Kidney epithelial cell (primary cell): ENCODE measurements around the gene ANKRD31. TPM values are rescaled to one million over a fixed set of nuclear protein-coding genes. Genes with fewer than 3 reads are reported as not detected.
"Not testable (repeated sequence)": the region's sequence is repeated elsewhere in the genome, so short reads cannot be mapped to it uniquely, and the experiment has no call there.

Source experiments
- DNase-seq: peaks from one replicate; pipeline ENCODE4 v3.0.0-alpha.2; 2010; ENCODE audit warnings: low read depth
- H3K27me3 ChIP-seq: 2 replicates; pipeline ENCODE4 v1.6.0; 2011; ENCODE audit warnings: low read length; ENCODE audit not compliant: control insufficient read depth, insufficient read depth
- H3K36me3 ChIP-seq: 2 replicates; pipeline ENCODE4 v1.5.1; 2011; ENCODE audit warnings: low read length; ENCODE audit not compliant: control insufficient read depth, insufficient read depth
- H3K4me3 ChIP-seq: 2 replicates; pipeline ENCODE4 v1.5.1; 2011; ENCODE audit warnings: low read depth, mild to moderate bottlenecking, control low read depth, low read length
- total RNA-seq: library from RNA; depleted of rRNA; stranded (reverse); fragments of >200 nt; gene quantifications from 2 replicates; pipeline ENCODE4 v1.2.3, GENCODE V29; 2015
- TF ChIP-seq, protein P1 (sequence below): IDR thresholded peaks from 2 replicates; pipeline ENCODE4 v1.5.1; 2011; ENCODE audit warnings: mild to moderate bottlenecking, moderate library complexity, low read length, control low read depth, inconsistent platforms; ENCODE audit not compliant: insufficient read depth, poor library complexity, severe bottlenecking

The ANKRD31 gene
- total RNA-seq, 1 donor from 2014 or later, result 0.21 TPM

DNA sequence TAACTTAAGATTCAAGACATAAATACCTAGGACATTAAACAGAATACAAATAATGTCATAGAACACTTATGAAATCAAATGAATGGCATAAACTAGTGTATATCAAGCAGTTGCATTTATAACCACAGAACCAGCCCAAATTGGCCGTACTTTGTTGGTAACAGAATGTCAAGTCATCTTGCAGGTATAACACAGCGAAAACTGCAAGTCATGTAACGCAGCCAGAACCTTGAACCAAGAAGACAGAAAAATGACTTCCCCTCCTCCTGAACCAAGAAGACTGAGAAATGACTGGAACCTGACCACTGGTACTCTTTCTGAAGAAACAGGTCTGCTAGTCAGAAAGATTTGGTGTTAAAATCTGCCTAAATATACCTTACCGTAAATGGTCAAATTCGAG lies 38.9 kb downstream of the ANKRD31 start:
- TF ChIP-seq, protein P1, sequence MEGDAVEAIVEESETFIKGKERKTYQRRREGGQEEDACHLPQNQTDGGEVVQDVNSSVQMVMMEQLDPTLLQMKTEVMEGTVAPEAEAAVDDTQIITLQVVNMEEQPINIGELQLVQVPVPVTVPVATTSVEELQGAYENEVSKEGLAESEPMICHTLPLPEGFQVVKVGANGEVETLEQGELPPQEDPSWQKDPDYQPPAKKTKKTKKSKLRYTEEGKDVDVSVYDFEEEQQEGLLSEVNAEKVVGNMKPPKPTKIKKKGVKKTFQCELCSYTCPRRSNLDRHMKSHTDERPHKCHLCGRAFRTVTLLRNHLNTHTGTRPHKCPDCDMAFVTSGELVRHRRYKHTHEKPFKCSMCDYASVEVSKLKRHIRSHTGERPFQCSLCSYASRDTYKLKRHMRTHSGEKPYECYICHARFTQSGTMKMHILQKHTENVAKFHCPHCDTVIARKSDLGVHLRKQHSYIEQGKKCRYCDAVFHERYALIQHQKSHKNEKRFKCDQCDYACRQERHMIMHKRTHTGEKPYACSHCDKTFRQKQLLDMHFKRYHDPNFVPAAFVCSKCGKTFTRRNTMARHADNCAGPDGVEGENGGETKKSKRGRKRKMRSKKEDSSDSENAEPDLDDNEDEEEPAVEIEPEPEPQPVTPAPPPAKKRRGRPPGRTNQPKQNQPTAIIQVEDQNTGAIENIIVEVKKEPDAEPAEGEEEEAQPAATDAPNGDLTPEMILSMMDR, result no peak
- Histone ChIP-seq H3K4me3 (no peak overlapping the region), H3K36me3 (no peaks in the 10 kb centered on the region), H3K27me3 (no peaks in the 10 kb centered on the region)
- no peak for DNase-seq

DNA sequence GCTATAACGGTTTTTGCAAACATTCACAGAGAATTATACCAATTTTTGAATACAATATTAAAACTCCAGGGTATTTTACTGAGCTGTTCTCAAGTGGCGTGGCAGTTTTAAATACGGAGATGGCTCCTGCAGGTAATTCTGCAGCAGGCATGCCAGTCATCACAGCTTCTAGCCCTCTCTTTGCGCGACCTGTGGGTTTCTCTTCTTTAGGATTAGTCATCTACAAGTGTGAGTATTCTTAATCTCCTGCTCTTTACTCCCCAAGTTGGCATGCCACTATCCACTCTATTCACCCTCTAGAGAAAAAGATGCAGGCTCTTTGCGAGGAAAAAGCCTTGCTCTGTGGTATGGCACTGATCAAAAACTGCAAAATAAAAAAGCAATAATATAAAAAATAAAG lies 43.9 kb downstream of the ANKRD31 start:
- TF ChIP-seq, protein P1, result no peak
- no peak for DNase-seq
- H3K27me3 ChIP-seq, result no peaks in the 10 kb centered on the region
- H3K36me3 ChIP-seq, result no peaks in the 10 kb centered on the region
- no peak overlapping the region for H3K4me3 ChIP-seq

GRCh38 chr5:75192264-75192663 lies 44.4 kb downstream of the ANKRD31 start:
- H3K4me3 ChIP-seq, result no peak overlapping the region
- TF ChIP-seq, protein P1, result no peak
- no peaks in the 10 kb centered on the region for H3K27me3 ChIP-seq
- no peaks in the 10 kb centered on the region for H3K36me3 ChIP-seq
- no peak for DNase-seq

- H3K36me3 ChIP-seq, result no peaks in the 10 kb centered on the region
- TF ChIP-seq, protein P1, result no peak
- H3K27me3 ChIP-seq, result no peaks in the 10 kb centered on the region
- DNase-seq, result no peak
- no peak overlapping the region for H3K4me3 ChIP-seq
These were observed 46.5 kb downstream of the ANKRD31 start for GRCh38 chr5:75190227-75190626.

DNA sequence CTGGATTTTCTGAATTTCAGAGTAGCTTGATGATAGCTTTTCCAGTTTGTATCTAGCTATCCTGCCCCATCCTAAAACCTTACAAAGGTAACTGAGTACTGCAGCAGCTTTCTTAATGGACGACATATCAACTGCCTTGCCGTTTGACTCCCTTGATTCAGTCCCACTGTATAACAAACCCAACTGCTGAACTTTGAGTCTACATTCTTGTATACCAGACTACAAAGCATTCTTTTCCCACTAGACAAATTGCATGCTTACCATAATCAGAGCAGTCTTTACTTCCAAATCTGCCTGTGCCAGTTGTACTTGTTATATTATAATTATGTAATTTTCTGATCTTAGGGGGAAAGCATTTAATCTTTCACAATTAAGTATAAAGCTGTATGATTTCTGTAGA lies 47.3 kb downstream of the ANKRD31 start:
- no peaks in the 10 kb centered on the region for H3K36me3 ChIP-seq
- no peak for DNase-seq
- no peaks in the 10 kb centered on the region for H3K27me3 ChIP-seq
- no peak overlapping the region for H3K4me3 ChIP-seq
- TF ChIP-seq, protein P1, result no peak

GRCh38 chr5:75185763-75186162 lies 50.9 kb downstream of the ANKRD31 start:
- no peak for DNase-seq
- Histone ChIP-seq H3K27me3 (no peaks in the 10 kb centered on the region), H3K4me3 (no peak overlapping the region), H3K36me3 (no peaks in the 10 kb centered on the region)
- TF ChIP-seq, protein P1, result no peak

DNA sequence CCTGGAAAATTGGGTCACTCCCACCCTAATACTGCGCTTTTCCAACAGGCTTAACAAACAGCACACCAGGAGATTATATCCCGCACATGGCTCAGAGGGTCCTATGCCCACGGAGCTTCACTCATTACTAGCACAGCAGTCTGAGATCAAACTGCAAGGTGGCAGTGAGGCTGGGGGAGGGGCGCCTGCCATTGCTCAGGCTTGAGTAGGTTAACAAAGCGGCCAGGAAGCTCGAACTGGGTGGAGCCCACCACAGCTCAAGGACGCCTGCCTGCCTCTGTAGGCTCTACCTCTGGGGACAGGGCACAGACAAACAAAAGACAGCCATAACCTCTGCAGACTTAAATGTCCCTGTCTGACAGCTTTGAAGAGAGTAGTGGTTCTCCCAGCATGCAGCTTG lies 60.7 kb downstream of the ANKRD31 start:
- H3K4me3 ChIP-seq, H3K27me3 ChIP-seq, H3K36me3 ChIP-seq, DNase-seq: not testable (repeated sequence)

- not testable (repeated sequence) for DNase-seq, H3K36me3 ChIP-seq, H3K27me3 ChIP-seq, H3K4me3 ChIP-seq
These were observed 61.8 kb downstream of the ANKRD31 start for GRCh38 chr5:75174872-75175271.
